ENCODE measurements around the gene CCDC3.

DNA sequence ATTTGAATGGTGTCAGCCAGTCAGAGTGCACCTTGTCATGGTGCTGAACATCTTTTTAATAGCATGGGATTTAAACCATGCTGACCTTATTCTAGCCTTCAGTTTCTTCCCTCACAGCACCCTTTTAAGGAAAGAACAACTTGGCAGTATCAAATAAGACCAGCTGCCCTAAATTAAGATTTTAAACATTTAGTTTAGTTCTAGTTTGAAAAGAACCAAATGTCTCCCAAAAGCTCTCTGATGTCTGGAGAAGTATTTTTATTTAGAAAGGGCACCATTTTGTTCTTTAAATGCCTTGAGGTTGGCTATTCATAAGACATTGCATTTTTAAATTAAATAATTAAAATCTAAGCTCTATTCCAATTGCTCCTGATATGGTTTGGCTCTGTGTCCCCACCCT is 121.1 kb downstream of the CCDC3 start:
- TF ChIP-seq EZH2 (IDR thresholded peaks at IDR 0.05; ENCODE audit: insufficient read depth, poor library complexity, severe bottlenecking) = no peak
- no peak for TF ChIP-seq EZH2phosphoT487 (IDR thresholded peaks at IDR 0.05; ENCODE audit: insufficient read depth, low read depth)
